GM20000 (cell line): Measurements from ENCODE around the gene CRHR2.

Source experiments
- DNase-seq: peaks from one replicate; pipeline ENCODE4 v3.0.0; 2012; ENCODE audit warnings: low spot score
- CTCF ChIP-seq: IDR thresholded peaks from 2 replicates; pipeline ENCODE4 v1.5.1; 2012; ENCODE audit warnings: mild to moderate bottlenecking, control low read depth; ENCODE audit errors: extremely low read depth, missing control alignments

The CRHR2 gene

GRCh38 chr7:30625283-30625682 is 57.0 kb downstream of the CRHR2 start:
- TF ChIP-seq CTCF = no peak
- DNase-seq = no peak

- DNase-seq = no peak
- no peak for TF ChIP-seq CTCF
Observed at GRCh38 chr7:30618961-30619360, 63.3 kb downstream of the CRHR2 start.

GRCh38 chr7:30618080-30618676 is 64.1 kb downstream of the CRHR2 start:
- no peak for TF ChIP-seq CTCF
- no peak for DNase-seq

GRCh38 chr7:30617359-30617758 is 64.9 kb downstream of the CRHR2 start:
- no peak for DNase-seq
- no peak for TF ChIP-seq CTCF

GRCh38 chr7:30616318-30616717 is 65.9 kb downstream of the CRHR2 start:
- no peak for DNase-seq
- no peak for TF ChIP-seq CTCF

GRCh38 chr7:30613366-30614325 is 68.6 kb downstream of the CRHR2 start:
- TF ChIP-seq CTCF = no peak
- DNase-seq = no peak

GRCh38 chr7:30612658-30613265 is 69.5 kb downstream of the CRHR2 start:
- TF ChIP-seq CTCF = no peak
- DNase-seq = no peak
